GM19324 (cell line): Measurements from ENCODE around the gene HEMK1.

Experiments
- ATAC-seq: cut with Tn5 transposase; IDR thresholded peaks from one replicate; pipeline ENCODE4 v1.9.1; 2021; ENCODE audit warnings: mild to moderate bottlenecking, moderate library complexity; ENCODE audit not compliant: unreplicated experiment, low FRiP score

The HEMK1 gene

GRCh38 chr3:50542177-50543034, 26.9 kb upstream of the HEMK1 start:
- no peak for ATAC-seq

- no peak for ATAC-seq
Observed at GRCh38 chr3:50545781-50546180, 23.5 kb upstream of the HEMK1 start.

GRCh38 chr3:50549226-50549625, 20.1 kb upstream of the HEMK1 start:
- no peak for ATAC-seq

- no peak for ATAC-seq
Observed at GRCh38 chr3:50550079-50550736, 19.1 kb upstream of the HEMK1 start.

GRCh38 chr3:50551054-50551659, 18.2 kb upstream of the HEMK1 start:
- no peak for ATAC-seq

DNA sequence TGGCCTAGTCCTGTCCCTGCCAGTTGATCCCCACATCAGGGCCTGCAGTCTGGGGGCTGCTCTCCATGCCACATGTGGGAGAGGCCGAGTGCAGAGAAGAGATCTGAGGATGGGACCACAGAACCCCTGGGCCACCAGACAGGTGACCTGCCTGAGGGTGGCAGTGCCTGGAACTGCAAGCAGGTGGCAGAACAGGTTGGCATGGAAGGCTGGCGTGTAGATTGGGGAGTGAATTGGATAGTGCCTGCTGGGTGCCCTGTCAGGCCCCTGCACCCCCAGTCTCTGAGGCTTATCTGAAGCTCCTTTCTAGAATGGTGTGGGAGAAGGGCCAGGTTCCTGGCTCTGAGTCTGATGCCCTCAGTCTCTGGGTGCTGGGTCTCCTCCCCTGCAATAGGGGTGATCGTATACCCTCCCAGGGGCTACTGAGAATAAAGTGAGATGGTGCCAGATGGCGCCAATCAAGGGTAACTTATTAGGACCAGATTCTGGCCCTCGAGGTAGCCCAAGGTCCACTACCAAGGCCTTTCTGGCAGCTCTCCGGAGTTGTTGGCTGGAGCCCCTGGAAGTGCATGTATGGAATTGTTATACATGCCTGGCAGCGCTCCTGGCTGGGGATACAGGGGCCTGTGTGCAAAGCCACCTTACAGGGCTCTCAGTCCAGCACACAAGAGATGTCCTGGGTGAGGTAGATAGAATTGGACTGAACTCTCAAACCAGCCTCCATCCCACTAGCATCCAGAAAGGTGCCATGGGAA, 17.5 kb upstream of the HEMK1 start:
- ATAC-seq, result no peak

GRCh38 chr3:50552598-50552997, 16.7 kb upstream of the HEMK1 start:
- no peak for ATAC-seq

DNA sequence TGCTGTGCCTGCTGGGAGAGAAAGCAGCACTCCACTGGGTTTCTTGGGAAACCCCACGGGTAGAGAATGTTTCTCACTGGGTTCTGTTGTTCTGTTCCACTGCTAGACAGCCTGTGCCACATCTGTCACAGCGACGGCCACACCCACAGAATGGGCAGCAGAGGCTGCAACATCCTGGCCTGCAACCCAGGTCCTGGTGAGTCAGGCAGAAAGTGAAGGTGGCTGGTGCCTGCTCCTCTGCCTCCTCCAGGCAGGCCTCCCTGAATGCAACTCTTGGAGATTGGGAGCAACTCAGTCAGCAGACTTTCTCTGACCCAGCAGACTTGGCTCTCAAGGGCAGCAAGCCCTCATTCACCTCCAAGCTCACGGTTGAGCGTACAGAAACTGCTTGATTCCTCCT, 14.8 kb upstream of the HEMK1 start:
- ATAC-seq, result no peak

DNA sequence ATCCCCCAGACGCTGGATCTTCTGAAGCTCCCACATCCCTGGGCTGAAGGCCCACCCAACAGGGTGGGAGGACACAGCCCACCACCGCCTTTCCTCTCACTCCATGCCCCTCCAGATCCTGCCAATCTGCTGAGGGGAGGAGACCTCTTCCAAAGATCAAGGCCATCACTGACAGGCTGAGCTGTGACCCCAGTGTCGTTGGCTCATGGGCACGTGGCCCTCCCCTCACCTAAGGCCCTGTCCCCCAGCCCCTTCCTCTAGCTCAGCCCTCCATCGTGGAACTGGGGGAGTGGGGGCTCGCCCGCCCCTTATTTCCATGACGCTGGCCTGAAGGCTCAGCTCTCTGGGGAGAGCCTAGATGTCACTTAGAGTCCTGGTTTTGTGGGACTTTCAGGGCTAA, 12.2 kb upstream of the HEMK1 start:
- ATAC-seq, result no peak

- ATAC-seq, result no peak
Observed at GRCh38 chr3:50557915-50558314, 11.4 kb upstream of the HEMK1 start.

DNA sequence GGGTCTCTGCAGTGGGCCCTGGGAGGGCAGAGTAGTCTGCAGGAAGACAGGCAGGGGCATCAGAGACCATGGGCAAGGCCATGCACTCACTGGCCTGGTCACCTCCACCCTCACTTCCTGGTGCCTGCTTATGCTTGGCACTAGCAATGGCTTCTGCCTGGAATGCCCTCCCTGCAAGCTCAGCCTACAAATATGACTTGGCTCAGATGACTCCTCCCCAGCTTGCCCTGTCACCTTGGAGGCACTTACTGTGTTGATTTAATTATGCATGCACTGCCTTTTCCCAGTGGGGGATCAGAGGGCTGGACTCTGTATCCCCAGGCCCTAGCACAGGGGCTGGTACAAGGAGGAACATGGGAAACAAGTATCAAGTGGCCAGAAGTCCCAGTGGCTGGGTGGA, 9.6 kb upstream of the HEMK1 start:
- no peak for ATAC-seq

DNA sequence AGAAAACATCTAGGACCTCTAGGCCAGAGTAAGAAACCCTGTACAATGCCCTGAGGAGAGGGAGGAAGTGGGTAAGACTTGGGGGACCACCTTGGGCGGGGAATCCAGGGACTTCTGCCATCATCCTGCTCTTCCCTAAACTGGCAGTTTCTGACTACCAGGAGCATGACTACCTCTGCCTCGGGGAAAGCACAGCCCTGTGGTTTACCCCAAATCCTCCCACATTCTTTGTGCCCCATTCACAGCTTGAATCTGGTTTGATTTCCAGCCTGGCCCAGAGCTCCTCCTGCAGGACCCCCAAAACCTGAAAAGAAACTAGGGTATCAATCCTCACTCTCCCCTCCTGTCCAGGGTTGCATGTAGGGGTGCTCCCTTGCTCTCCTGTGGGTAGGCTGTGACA, 6.5 kb upstream of the HEMK1 start:
- no peak for ATAC-seq

- ATAC-seq, result no peak
Observed at GRCh38 chr3:50563867-50564266, 5.5 kb upstream of the HEMK1 start.

GRCh38 chr3:50564321-50564720, 5.0 kb upstream of the HEMK1 start:
- no peak for ATAC-seq

- no peak for ATAC-seq
Observed at GRCh38 chr3:50567011-50567385, 2.3 kb upstream of the HEMK1 start.

GRCh38 chr3:50567386-50568167, 1.7 kb upstream of the HEMK1 start, which contains the start of gene C3orf18:
Gene C3orf18, minus strand, starts transcription at chr3:50567747. Its CDS starts 2,048 bp downstream, at chr3:50565699.
- peak; percentile 77 for ATAC-seq

DNA sequence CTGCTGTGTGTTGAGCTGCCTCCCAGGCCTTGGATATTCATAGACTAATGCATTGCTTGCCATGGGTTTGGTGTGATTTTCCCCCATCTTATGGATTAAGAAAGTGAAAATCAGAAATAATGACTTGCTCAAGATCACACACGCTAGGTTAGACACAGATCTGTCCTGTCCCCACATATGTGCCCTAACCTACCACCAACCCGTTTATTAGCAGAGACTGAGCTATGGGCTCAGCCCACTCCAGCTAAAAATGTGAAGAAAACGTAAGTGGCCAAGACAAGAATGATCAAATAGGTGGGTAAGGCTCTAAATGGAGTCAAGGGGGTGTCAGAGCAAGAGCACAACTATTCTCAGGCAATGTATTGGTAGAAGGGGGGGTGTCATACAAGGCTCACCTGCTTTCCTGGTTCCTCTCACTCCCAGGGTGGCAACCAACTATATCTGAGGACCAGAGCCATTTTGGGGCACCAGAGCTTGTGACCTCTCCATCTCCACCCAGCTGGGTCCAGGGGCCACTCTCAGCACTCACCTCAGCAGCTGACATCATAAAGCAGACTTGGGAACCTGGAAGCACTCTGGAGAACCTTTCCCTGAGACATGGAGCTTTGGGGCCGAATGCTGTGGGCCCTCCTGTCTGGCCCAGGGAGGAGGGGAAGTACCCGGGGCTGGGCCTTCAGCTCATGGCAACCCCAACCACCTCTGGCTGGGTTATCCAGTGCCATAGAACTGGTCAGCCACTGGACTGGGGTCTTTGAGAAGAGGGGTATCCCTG, 1.4 kb downstream of the HEMK1 start:
- no peak for ATAC-seq

GRCh38 chr3:50571486-50571885, 2.2 kb downstream of the HEMK1 start:
- ATAC-seq, result no peak

GRCh38 chr3:50572158-50572557, 2.8 kb downstream of the HEMK1 start:
- ATAC-seq, result no peak
